ENCODE measurements around the gene GFPT2. TPM values are rescaled to one million over a fixed set of nuclear protein-coding genes. Genes with fewer than 3 reads are reported as not detected.

GFPT2 gene
- total and polyA plus RNA-seq, 2 of the 4 experiments (the other 2 are of a cell fraction), result 20.3 to 20.8 TPM

DNA sequence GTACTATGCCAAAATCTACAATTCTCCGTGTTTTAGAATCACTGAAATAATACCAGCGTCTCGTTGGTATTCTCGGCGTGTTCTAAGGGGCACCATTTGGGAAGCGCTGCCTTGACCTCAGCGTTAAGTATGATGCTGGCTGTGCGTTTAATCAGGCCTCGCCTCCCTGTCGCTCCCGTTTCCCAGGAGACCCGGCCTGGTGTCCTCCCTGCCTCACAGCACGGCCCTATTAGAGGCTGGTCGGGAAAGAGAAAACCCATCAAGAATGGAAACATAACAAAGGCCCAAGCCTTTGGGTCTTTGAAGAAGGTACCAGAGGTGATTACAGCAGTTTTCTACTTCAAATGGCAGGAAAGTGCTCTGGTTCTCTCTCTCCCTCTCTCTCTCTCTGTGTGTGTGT lies 30.0 kb downstream of the GFPT2 start:
- intact Hi-C loops (cut with micrococcal nuclease), result no loop called here

More for the DNA sequence above, 30.0 kb downstream of the GFPT2 start:
- Histone ChIP-seq H2BK20ac (ENCODE audit: low read depth, low read length) (no peak overlapping the region), H3K36me3 (ENCODE audit: control insufficient read depth, insufficient read depth, low read length) (peaks cover 3% of the 10 kb centered on the region), H4K8ac (ENCODE audit: low read depth in 2 of 2, low read length in 2 of 2) (no peak overlapping the region), H3K4ac (ENCODE audit: low read depth, low read length) (no peak overlapping the region), H2BK5ac (ENCODE audit: low read depth, low read length, poor library complexity, severe bottlenecking) (no peak overlapping the region), H3K9ac (ENCODE audit: low read depth, low read length) (no peak overlapping the region), H3K9me1 (ENCODE audit: insufficient read depth, low read length) (peaks cover 7% of the 10 kb centered on the region; the same call in 1 of the 2 replicates), H3K14ac (replicated peaks; ENCODE audit: low read depth, low read length) (no peak overlapping the region), H4K91ac (ENCODE audit: insufficient read depth, low read depth, low read length) (no peak overlapping the region), H2BK120ac (ENCODE audit: low read depth, low read length) (no peak overlapping the region), H2AK5ac (ENCODE audit: low read depth, low read length) (no peak overlapping the region), H3K79me1 (ENCODE audit: low read depth in 1 of 2, low read length in 2 of 2) (no peaks in the 10 kb centered on the region), H2AFZ (replicated peaks; ENCODE audit: low read length, poor library complexity) (no peak overlapping the region), H3K18ac (ENCODE audit: low read depth, low read length) (no peak overlapping the region), H3K4me3 (ENCODE audit: insufficient read depth, low read depth, low read length) (no peak overlapping the region), H3K4me2 (ENCODE audit: low read depth, low read length) (no peak overlapping the region), H3K27ac (ENCODE audit: insufficient read depth, low read length) (no peak overlapping the region), H2BK15ac (ENCODE audit: low read depth, low read length) (no peak overlapping the region), H4K5ac (ENCODE audit: low read depth, low read length) (no peak overlapping the region), H2AK9ac (replicated peaks; ENCODE audit: low read depth, low read length, poor library complexity) (no peak overlapping the region), H3K56ac (ENCODE audit: extremely low read depth, insufficient read depth, low read length) (no peak overlapping the region), H3K27me3 (ENCODE audit: control insufficient read depth, insufficient read depth, low read length) (no peaks in the 10 kb centered on the region), H4K20me1 (ENCODE audit: insufficient read depth, low read length) (peaks cover 3% of the 10 kb centered on the region), H3K9me3 (ENCODE audit: control insufficient read depth, insufficient read depth, low read length) (no peaks in the 10 kb centered on the region), H3K23ac (ENCODE audit: low read depth, low read length) (no peak overlapping the region), H3K4me1 (ENCODE audit: control insufficient read depth, insufficient read depth, low read length) (peaks cover 5% of the 10 kb centered on the region; the same call in 1 of the 2 replicates)
- 100% methylated on average over 8 of the region's 14 CpGs; no CpG with 5 or more reads in 1 of the 2 experiments for WGBS, 2 experiments (ENCODE audit: extremely low coverage in 2 of 2, insufficient read length in 1 of 2)
- DNase-seq, result no peak
- BruUV-seq (replicated peaks), result no TSS peak
- ChIA-PET CTCF (interaction anchor here (1.9 kb wide), 1 partner anchor 30 kb away, joined by 6 read pairs; no protein-coding TSS in a partner anchor), POLR2A (ENCODE audit: unreplicated experiment) (no interaction called here)
- ATAC-seq (ENCODE audit: low read depth), result no peak
- no peak for TF ChIP-seq RAD21 (IDR thresholded peaks at IDR 0.05; ENCODE audit: low read length)
- no peak for TF ChIP-seq SMC3 (IDR thresholded peaks at IDR 0.05; ENCODE audit: low read depth, low read length)
- TF ChIP-seq POLR2A (IDR thresholded peaks at IDR 0.05; ENCODE audit: low read depth, low read length), result no peak
- TF ChIP-seq FOS (IDR thresholded peaks at IDR 0.05; ENCODE audit: low read depth, low read length), result no peak
- no peak for TF ChIP-seq RCOR1 (IDR thresholded peaks at IDR 0.05; ENCODE audit: insufficient replicate concordance, low read length)
- dilution Hi-C loops (cut with HindIII; ENCODE audit: low sequenced_read_pairs, unreplicated experiment) (no loop called here), in situ Hi-C loops (cut with MboI; ENCODE audit: low sequenced_read_pairs) (no loop called here)

Data from IMR-90 (cell line).